K562 (cell line): ENCODE data around the gene LAP3. TPM values are rescaled to one million over a fixed set of nuclear protein-coding genes. Genes with fewer than 3 reads are reported as not detected.

ENCODE experiments used
- CBFA2T2 ChIP-seq: fragments of 450-650 bp; conservative IDR thresholded peaks from 2 replicates; pipeline ENCODE4 v1.6.1; 2017; ENCODE audit warnings: mild to moderate bottlenecking
- CBX1 ChIP-seq: sonication (generic); IDR thresholded peaks from 2 replicates; pipeline ENCODE4 v1.6.1; 2016; ENCODE audit warnings: antibody characterized with exemption, low read depth, mild to moderate bottlenecking
- FOS ChIP-seq: IDR thresholded peaks from 3 replicates; pipeline ENCODE4 v1.6.1; 2011; ENCODE audit not compliant: insufficient read length; ENCODE audit errors: extremely low read depth
- MTA3 ChIP-seq: fragments of 450-650 bp; formaldehyde crosslinking; IDR thresholded peaks from 2 replicates; pipeline ENCODE4 v1.6.1; 2017; ENCODE audit warnings: mild to moderate bottlenecking, borderline replicate concordance
- NFXL1 ChIP-seq: fragments of 450-650 bp; formaldehyde crosslinking; IDR thresholded peaks from 2 replicates; pipeline ENCODE4 v1.4.0; 2021; ENCODE audit warnings: mild to moderate bottlenecking
- PBX2 ChIP-seq, 2 experiments: IDR thresholded peaks in 1 of 2; conservative IDR thresholded peaks in 1 of 2; 2 replicates each; pipeline ENCODE4 v1.6.1; 2016; ENCODE audit warnings: low read depth in 2 of 2, mild to moderate bottlenecking in 1 of 2, missing compliant biosample characterization in 1 of 2, missing genetic modification characterization in 1 of 2, moderate library complexity in 1 of 2
- PHTF2 ChIP-seq: fragments of 250-450 bp; sonication (Bioruptor Pico); IDR thresholded peaks from 2 replicates; pipeline ENCODE4 v1.5.0; 2021; ENCODE audit warnings: mild to moderate bottlenecking
- POLR3A ChIP-seq: IDR thresholded peaks from 2 replicates; pipeline ENCODE4 v1.6.1; 2011; ENCODE audit warnings: borderline replicate concordance, mild to moderate bottlenecking, moderate library complexity; ENCODE audit not compliant: insufficient read length, insufficient read depth; ENCODE audit errors: extremely low read depth
- RBM17 ChIP-seq: fragments of 200-400 bp; formaldehyde crosslinking; IDR thresholded peaks from 2 replicates; pipeline ENCODE4 v1.6.1; 2017; ENCODE audit warnings: low read depth, mild to moderate bottlenecking, low read length, borderline replicate concordance
- SP1 ChIP-seq: sonication (generic); formaldehyde crosslinking; IDR thresholded peaks from 2 replicates; pipeline ENCODE4 v1.8.1; 2022; ENCODE audit warnings: mild to moderate bottlenecking, missing genetic modification reagents
- THRAP3 ChIP-seq: fragments of 450-650 bp; IDR thresholded peaks from 2 replicates; pipeline ENCODE4 v1.6.1; 2016; ENCODE audit warnings: mild to moderate bottlenecking, inconsistent platforms, borderline replicate concordance
- ZFP1 ChIP-seq: fragments of 450-650 bp; formaldehyde crosslinking; IDR thresholded peaks from 2 replicates; pipeline ENCODE4 v1.4.0; 2020; ENCODE audit warnings: mild to moderate bottlenecking, mixed read lengths
- ZNF212 ChIP-seq: fragments of 450-650 bp; formaldehyde crosslinking; IDR thresholded peaks from 2 replicates; pipeline ENCODE4 v1.4.0; 2020; ENCODE audit warnings: mild to moderate bottlenecking
- ZNF23 ChIP-seq: fragments of 250-450 bp; sonication (Bioruptor Pico); IDR thresholded peaks from 2 replicates; pipeline ENCODE4 v1.4.0; 2020; ENCODE audit warnings: mild to moderate bottlenecking
- ZNF253 ChIP-seq: fragments of 250-450 bp; sonication (Bioruptor Pico); conservative IDR thresholded peaks from 2 replicates; pipeline ENCODE4 v1.6.1; 2021; ENCODE audit warnings: mild to moderate bottlenecking
- ZNF263 ChIP-seq: sonication (generic); formaldehyde crosslinking; IDR thresholded peaks from 2 replicates; pipeline ENCODE4 v1.8.0; 2022; ENCODE audit warnings: mild to moderate bottlenecking, missing genetic modification reagents, borderline replicate concordance
- ZNF707 ChIP-seq: fragments of 250-450 bp; sonication (Bioruptor Pico); conservative IDR thresholded peaks from 2 replicates; pipeline ENCODE4 v1.8.0; 2022; ENCODE audit warnings: inconsistent platforms, mild to moderate bottlenecking, moderate library complexity
- polyA plus RNA-seq, 8 experiments: library from polyadenylated mRNA; depleted of rRNA in 4 of 8; stranded (reverse) in 5 of 8; unstranded in 3 of 8; fragments of >200 nt; fragmentation: Nextera tagmentation in 2 of 8; fragmentation: Illumina TruSeq in 1 of 8; extraction: Ambion mirVana in 2 of 8; extraction: Trizol in 1 of 8; gene quantifications; 2 replicates each; pipeline versions ENCODE4 v1.2.1 to v1.2.3, GENCODE V29; 2011 to 2014; ENCODE audit warnings: inconsistent platforms in 1 of 8, missing spikeins in 1 of 8
- total RNA-seq, 7 experiments: library from RNA; depleted of rRNA in 6 of 7; stranded (reverse); fragments of >200 nt in 6 of 7; fragmentation: Illumina TruSeq in 2 of 7; extraction: Trizol in 2 of 7; gene quantifications; 2 replicates each; pipeline versions ENCODE4 v1.2.1 to v1.2.3, GENCODE V29; 2011 to 2021; ENCODE audit warnings: low replicate concordance in 1 of 7
- TF ChIP-seq, protein P1 (sequence below): fragments of 450-650 bp; IDR thresholded peaks from 2 replicates; pipeline ENCODE4 v1.6.1; 2016
- TF ChIP-seq, protein P2 (sequence below), 2 experiments: fragments of 250-450 bp in 1 of 2; fragments of 450-650 bp in 1 of 2; sonication (Bioruptor Pico) in 1 of 2; IDR thresholded peaks; 2 replicates each; pipeline versions ENCODE4 v1.6.1 to v1.8.0; 2016 to 2021; ENCODE audit warnings: mild to moderate bottlenecking in 2 of 2, moderate library complexity in 2 of 2, missing compliant biosample characterization in 1 of 2, missing genetic modification characterization in 1 of 2
- TF ChIP-seq, protein P3 (sequence below): sonication (generic); IDR thresholded peaks from 2 replicates; pipeline ENCODE4 v1.6.1; 2016

LAP3 gene
- total and polyA plus RNA-seq, 9 of the 15 experiments (the other 6 are each of a cell fraction or from before 2014, with no cell fraction given), result 82.3 to 170 (median 107) TPM

DNA sequence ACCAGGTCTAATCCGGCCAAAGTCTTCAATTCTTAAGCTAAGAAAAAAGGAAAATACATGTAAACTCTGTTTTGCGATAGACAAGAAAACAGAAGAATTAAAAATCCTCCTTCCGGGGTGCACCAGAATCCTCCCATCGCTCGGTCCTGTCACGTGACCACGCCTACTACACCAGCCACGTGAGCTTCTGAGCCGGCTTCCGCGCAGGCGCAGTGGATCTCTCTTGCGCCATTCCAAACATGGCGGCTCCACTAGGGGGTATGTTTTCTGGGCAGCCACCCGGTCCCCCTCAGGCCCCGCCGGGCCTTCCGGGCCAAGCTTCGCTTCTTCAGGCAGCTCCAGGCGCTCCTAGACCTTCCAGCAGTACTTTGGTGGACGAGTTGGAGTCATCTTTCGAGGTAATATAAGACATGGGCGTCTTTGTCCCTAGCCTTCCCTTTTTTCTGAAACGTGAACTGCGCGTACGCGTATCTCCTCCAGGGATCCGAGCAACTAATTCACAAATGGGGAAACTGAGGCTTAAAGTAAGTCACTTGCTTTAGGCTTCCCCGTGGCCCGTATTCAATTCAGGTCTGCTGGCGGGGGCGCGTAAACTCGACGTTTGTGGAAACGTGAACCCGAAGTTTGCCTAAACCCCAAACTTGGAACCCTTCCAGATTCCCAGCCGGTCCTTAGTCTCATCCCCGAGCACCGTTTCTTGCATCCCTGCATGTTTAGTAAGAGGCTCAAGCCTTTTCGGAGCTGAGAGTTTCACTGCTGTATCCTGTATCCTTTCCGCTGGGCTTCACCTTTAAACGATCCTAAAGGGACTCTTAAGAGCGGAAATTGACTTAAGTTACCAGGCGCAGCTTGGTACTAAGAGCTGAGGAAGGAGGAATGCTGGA lies 37.7 kb downstream of the LAP3 start, which contains the start of gene MED28 (continued):
- TF ChIP-seq THRAP3 (no peak), MTA3 (no peak), CBX1 (0 out of 2 replicates have a peak, but pooled peaks have one; percentile 31), ZNF212 (CRISPR knock-in tag) (no peak), ZNF23 (CRISPR knock-in tag) (no peak), RBM17 (no peak), FOS (peak; percentile 12), PBX2 (CRISPR knock-in tag; IDR thresholded peaks at IDR 0.05; ENCODE audit: low read depth) (no peak), PBX2 (tag; conservative IDR thresholded peaks at IDR 0.05; ENCODE audit: low read depth) (no peak), PHTF2 (no peak), CBFA2T2 (peak; percentile 98), ZNF253 (no peak), SP1 (CRISPR knock-in tag) (peak; percentile 14; the same call in 1 of the 2 replicates), ZNF263 (CRISPR knock-in tag) (peak; percentile 45; the same call in 1 of the 2 replicates), NFXL1 (CRISPR knock-in tag) (no peak), ZFP1 (CRISPR knock-in tag) (no peak), POLR3A (no peak), ZNF707 (CRISPR knock-in tag) (no peak)
- TF ChIP-seq, protein P1, sequence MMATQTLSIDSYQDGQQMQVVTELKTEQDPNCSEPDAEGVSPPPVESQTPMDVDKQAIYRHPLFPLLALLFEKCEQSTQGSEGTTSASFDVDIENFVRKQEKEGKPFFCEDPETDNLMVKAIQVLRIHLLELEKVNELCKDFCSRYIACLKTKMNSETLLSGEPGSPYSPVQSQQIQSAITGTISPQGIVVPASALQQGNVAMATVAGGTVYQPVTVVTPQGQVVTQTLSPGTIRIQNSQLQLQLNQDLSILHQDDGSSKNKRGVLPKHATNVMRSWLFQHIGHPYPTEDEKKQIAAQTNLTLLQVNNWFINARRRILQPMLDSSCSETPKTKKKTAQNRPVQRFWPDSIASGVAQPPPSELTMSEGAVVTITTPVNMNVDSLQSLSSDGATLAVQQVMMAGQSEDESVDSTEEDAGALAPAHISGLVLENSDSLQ, result no peak
- TF ChIP-seq, protein P2, sequence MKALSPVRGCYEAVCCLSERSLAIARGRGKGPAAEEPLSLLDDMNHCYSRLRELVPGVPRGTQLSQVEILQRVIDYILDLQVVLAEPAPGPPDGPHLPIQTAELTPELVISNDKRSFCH (CRISPR knock-in tag; IDR thresholded peaks at IDR 0.05), result no peak
- TF ChIP-seq, protein P2 (tag; IDR thresholded peaks at IDR 0.05), result no peak
- TF ChIP-seq, protein P3, sequence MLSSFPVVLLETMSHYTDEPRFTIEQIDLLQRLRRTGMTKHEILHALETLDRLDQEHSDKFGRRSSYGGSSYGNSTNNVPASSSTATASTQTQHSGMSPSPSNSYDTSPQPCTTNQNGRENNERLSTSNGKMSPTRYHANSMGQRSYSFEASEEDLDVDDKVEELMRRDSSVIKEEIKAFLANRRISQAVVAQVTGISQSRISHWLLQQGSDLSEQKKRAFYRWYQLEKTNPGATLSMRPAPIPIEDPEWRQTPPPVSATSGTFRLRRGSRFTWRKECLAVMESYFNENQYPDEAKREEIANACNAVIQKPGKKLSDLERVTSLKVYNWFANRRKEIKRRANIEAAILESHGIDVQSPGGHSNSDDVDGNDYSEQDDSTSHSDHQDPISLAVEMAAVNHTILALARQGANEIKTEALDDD, result no peak
